Cardiac muscle cell (in vitro differentiated cells and primary cell): Measurements from ENCODE around the gene SLC5A11. TPM values are rescaled to one million over a fixed set of nuclear protein-coding genes. Genes with fewer than 3 reads are reported as not detected.

ENCODE experiments used
- DNase-seq, 2 donors: peaks; one replicate each; pipeline versions ENCODE4 v3.0.0 to v3.0.0-alpha.2; 2010 to 2017; ENCODE audit warnings: low read depth in 1 of 2, low spot score in 1 of 2
- H3K27ac ChIP-seq: fragments of 200-600 bp; sonication (generic); 2 replicates; pipeline ENCODE4 v1.5.1; 2016
- H3K27me3 ChIP-seq: fragments of 200-600 bp; sonication (generic); 2 replicates; pipeline ENCODE4 v1.6.0; 2016; ENCODE audit warnings: control low read depth
- H3K36me3 ChIP-seq: fragments of 200-600 bp; sonication (generic); 2 replicates; pipeline ENCODE4 v1.5.1; 2016; ENCODE audit warnings: control low read depth
- H3K4me1 ChIP-seq: fragments of 200-600 bp; sonication (generic); 2 replicates; pipeline ENCODE4 v1.8.1; 2017; ENCODE audit warnings: low read depth, mild to moderate bottlenecking, mixed run types
- H3K4me3 ChIP-seq: fragments of 200-600 bp; sonication (generic); 2 replicates; pipeline ENCODE4 v1.5.1; 2016; ENCODE audit warnings: mild to moderate bottlenecking
- H3K9me3 ChIP-seq: fragments of 200-600 bp; sonication (generic); 2 replicates; pipeline ENCODE4 v1.5.1; 2017; ENCODE audit warnings: low read depth, mild to moderate bottlenecking, control low read depth
- CTCF ChIP-seq: IDR thresholded peaks from 2 replicates; pipeline ENCODE4 v1.5.1; 2012; ENCODE audit warnings: low read depth, mild to moderate bottlenecking, low read length
- polyA plus RNA-seq: library from polyadenylated mRNA; unstranded; fragments of >200 nt; fragmentation: Nextera tagmentation; extraction: Ambion mirVana; gene quantifications from 2 replicates; pipeline ENCODE4 v1.2.1, GENCODE V29; 2016
- total RNA-seq: library from RNA; depleted of rRNA; stranded (reverse); fragments of >200 nt; gene quantifications from 2 replicates; pipeline ENCODE4 v1.2.3, GENCODE V29; 2016

SLC5A11 gene
- total and polyA plus RNA-seq, 2 experiments from 2014 or later: not detected

GRCh38 chr16:24906901-24907300, 61.1 kb downstream of the SLC5A11 start:
- no peak for TF ChIP-seq CTCF
- no peaks in the 10 kb centered on the region for H3K4me1 ChIP-seq
- H3K27me3 ChIP-seq: no peaks in the 10 kb centered on the region
- DNase-seq: no peak
- H3K9me3 ChIP-seq: no peaks in the 10 kb centered on the region
- H3K36me3 ChIP-seq: no peaks in the 10 kb centered on the region
- H3K4me3 ChIP-seq: no peak overlapping the region
- H3K27ac ChIP-seq: no peak overlapping the region

GRCh38 chr16:24908716-24909115, 63.0 kb downstream of the SLC5A11 start:
- H3K27ac ChIP-seq: no peak overlapping the region
- H3K27me3 ChIP-seq: no peaks in the 10 kb centered on the region
- H3K36me3 ChIP-seq: no peaks in the 10 kb centered on the region
- H3K4me1 ChIP-seq: no peaks in the 10 kb centered on the region
- DNase-seq: no peak
- H3K4me3 ChIP-seq: no peak overlapping the region
- H3K9me3 ChIP-seq: no peaks in the 10 kb centered on the region
- no peak for TF ChIP-seq CTCF

GRCh38 chr16:24909856-24910255, 64.1 kb downstream of the SLC5A11 start:
- no peaks in the 10 kb centered on the region for H3K4me1 ChIP-seq
- no peaks in the 10 kb centered on the region for H3K9me3 ChIP-seq
- H3K27ac ChIP-seq: no peak overlapping the region

GRCh38 chr16:24915019-24915418, 69.3 kb downstream of the SLC5A11 start:
- Histone ChIP-seq H3K27me3 (no peaks in the 10 kb centered on the region), H3K36me3 (peaks cover 4% of the 10 kb centered on the region)
- TF ChIP-seq CTCF: no peak

More at GRCh38 chr16:24909856-24910255, 64.1 kb downstream of the SLC5A11 start:
- Histone ChIP-seq H3K27me3 (no peaks in the 10 kb centered on the region), H3K36me3 (no peaks in the 10 kb centered on the region), H3K4me3 (no peak overlapping the region)
- no peak for DNase-seq
- no peak for TF ChIP-seq CTCF

GRCh38 chr16:24915576-24915975, 69.8 kb downstream of the SLC5A11 start:
- H3K27me3 ChIP-seq: no peaks in the 10 kb centered on the region
- no peak for TF ChIP-seq CTCF
- no peak overlapping the region for H3K4me3 ChIP-seq
- H3K9me3 ChIP-seq: no peaks in the 10 kb centered on the region
- no peak for DNase-seq
- H3K27ac ChIP-seq: no peak overlapping the region
- no peaks in the 10 kb centered on the region for H3K4me1 ChIP-seq
- peaks cover 4% of the 10 kb centered on the region for H3K36me3 ChIP-seq

More at GRCh38 chr16:24915019-24915418, 69.3 kb downstream of the SLC5A11 start:
- Histone ChIP-seq H3K9me3 (no peaks in the 10 kb centered on the region), H3K4me1 (no peaks in the 10 kb centered on the region), H3K27ac (no peak overlapping the region), H3K4me3 (no peak overlapping the region)
- no peak for DNase-seq

GRCh38 chr16:24917236-24917635, 71.5 kb downstream of the SLC5A11 start:
- Histone ChIP-seq H3K4me1 (no peaks in the 10 kb centered on the region), H3K27ac (no peak overlapping the region), H3K4me3 (no peak overlapping the region), H3K36me3 (peaks cover 4% of the 10 kb centered on the region), H3K27me3 (no peaks in the 10 kb centered on the region), H3K9me3 (no peaks in the 10 kb centered on the region)
- DNase-seq: no peak
- TF ChIP-seq CTCF: no peak
